ENCODE results near the gene NT5C1A. TPM values are rescaled to one million over a fixed set of nuclear protein-coding genes. Genes with fewer than 3 reads are reported as not detected.

The NT5C1A gene
- total and polyA plus RNA-seq, 11 donors: 2.0 to 46.6 (median 17.2) TPM

DNA sequence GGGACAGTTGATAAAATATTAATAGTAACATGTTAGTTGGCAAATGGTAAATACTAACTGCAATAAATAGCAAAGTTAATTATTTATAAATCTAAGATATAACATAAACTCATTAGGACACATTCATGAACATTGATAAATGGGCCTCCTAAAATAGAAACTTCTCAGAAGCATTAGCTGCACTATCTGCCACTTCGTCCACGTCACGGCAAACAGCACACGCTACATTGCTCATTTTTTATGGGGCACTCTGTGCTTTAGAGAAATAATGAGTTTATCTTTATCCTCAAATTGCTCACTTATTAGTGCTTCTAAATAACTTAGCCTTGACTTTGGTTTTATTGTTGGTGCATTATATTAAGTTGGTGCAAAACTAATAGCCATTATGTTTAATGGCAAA, 35.6 kb upstream of the NT5C1A start:
- DNase-seq: no peak
- Histone ChIP-seq H3K27me3 (no peaks in the 10 kb centered on the region), H3K27ac (no peak overlapping the region), H3K36me3 (no peaks in the 10 kb centered on the region), H3K4me1 (no peaks in the 10 kb centered on the region), H3K9me3 (no peaks in the 10 kb centered on the region), H3K4me3 (no peak overlapping the region)
- 49 to 66% (median 65%) methylated on average over 4 of the region's 4 CpGs for WGBS, 4 donors
- ATAC-seq: no peak
- TF ChIP-seq POLR2A (IDR thresholded peaks at IDR 0.05): no peak
- TF ChIP-seq, protein P1, sequence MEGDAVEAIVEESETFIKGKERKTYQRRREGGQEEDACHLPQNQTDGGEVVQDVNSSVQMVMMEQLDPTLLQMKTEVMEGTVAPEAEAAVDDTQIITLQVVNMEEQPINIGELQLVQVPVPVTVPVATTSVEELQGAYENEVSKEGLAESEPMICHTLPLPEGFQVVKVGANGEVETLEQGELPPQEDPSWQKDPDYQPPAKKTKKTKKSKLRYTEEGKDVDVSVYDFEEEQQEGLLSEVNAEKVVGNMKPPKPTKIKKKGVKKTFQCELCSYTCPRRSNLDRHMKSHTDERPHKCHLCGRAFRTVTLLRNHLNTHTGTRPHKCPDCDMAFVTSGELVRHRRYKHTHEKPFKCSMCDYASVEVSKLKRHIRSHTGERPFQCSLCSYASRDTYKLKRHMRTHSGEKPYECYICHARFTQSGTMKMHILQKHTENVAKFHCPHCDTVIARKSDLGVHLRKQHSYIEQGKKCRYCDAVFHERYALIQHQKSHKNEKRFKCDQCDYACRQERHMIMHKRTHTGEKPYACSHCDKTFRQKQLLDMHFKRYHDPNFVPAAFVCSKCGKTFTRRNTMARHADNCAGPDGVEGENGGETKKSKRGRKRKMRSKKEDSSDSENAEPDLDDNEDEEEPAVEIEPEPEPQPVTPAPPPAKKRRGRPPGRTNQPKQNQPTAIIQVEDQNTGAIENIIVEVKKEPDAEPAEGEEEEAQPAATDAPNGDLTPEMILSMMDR (IDR thresholded peaks at IDR 0.05): no peak
- intact Hi-C loops (cut with DNase I): no loop called here

DNA sequence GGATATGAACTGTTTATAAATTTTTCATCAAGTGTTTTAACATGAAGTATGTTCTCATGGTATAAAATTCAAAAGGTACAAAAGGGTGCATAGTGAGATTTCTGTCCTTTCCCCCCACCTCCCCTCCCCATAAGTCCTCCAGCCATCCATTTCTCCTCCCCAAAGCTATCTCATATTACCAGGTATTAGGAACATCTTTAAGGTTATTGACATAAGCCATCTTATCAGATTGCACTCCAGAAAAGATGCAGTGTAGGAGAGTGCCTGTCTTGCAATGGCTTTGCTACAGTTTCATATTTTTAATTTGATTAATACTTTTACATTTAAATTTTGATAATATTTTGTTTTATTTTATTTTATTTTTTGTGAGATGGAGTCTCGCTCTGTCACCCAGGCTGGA, 32.9 kb upstream of the NT5C1A start:
- Histone ChIP-seq H3K9me3 (no peaks in the 10 kb centered on the region), H3K27me3 (no peaks in the 10 kb centered on the region), H3K4me3 (no peak overlapping the region), H3K4me1 (peaks cover 0 to 16% (median 4%) of the 10 kb centered on the region in 12 donors), H3K27ac (no peak overlapping the region), H3K36me3 (no peaks in the 10 kb centered on the region)
- ATAC-seq: no peak
- 87 to 100% (median 99%) methylated on average over 1 of the region's 1 CpG for WGBS, 4 donors
- intact Hi-C loops (cut with DNase I): no loop called here
- no peak for TF ChIP-seq POLR2A (IDR thresholded peaks at IDR 0.05)
- TF ChIP-seq, protein P1 (IDR thresholded peaks at IDR 0.05): no peak
- no peak for DNase-seq

DNA sequence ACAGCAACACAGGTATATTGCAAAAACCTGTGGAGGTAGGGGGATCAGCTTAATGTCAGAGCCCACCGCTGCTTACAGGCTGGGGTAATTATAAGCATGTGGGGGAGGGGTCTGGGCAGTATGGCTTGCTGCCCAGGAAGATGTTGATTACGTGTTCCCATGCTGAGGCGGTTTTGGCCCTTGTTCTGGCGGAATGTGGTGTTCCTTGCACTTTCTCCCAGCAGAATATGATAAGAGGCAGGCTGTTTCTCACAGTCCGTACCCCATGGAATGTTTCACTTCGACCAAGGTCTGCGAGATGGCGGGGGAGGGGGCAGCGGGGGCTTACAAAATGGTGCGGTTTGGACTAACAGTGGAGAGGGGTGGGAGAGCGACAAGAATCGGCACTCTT, 29.1 kb upstream of the NT5C1A start:
- ATAC-seq: peak; percentile 50 to 80 (median 63)
- DNase-seq: peak in 1 of 5 donors; percentile 37

DNA sequence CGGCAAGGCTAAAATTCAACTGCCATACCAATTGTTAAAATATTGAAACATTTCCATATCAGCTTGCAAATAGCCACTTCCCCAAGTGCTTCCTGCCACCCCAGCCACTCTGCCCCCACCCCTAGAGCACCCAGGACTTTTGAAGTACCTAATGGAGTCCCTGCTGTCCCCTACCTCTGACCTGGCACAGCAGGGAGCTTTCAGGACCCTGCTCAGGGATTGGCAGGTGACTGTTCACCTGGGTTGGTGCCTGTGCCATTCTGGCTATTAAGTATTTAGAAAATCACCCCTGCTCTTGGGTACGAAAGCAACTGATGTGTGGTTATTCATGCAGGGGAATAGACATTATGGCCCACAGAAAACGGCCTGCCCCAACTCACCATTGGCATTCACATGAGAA, 28.4 kb upstream of the NT5C1A start:
- H3K36me3 ChIP-seq: no peaks in the 10 kb centered on the region
- peaks cover 0 to 11% (median 0%) of the 10 kb centered on the region in 9 donors for H3K27me3 ChIP-seq
- no peaks in the 10 kb centered on the region for H3K9me3 ChIP-seq
- no peak for ATAC-seq
- 58 to 84% (median 76%) methylated on average over 3 of the region's 3 CpGs for WGBS, 4 donors
- peaks cover 0 to 16% (median 4%) of the 10 kb centered on the region in 12 donors for H3K4me1 ChIP-seq
- no peak for DNase-seq
- no peak overlapping the region for H3K27ac ChIP-seq
- TF ChIP-seq, protein P1 (IDR thresholded peaks at IDR 0.05): no peak
- TF ChIP-seq POLR2A (IDR thresholded peaks at IDR 0.05): no peak
- no peak overlapping the region for H3K4me3 ChIP-seq
- intact Hi-C loops (cut with DNase I): no loop called here

More for the DNA sequence above, 29.1 kb upstream of the NT5C1A start:
- Histone ChIP-seq H3K27ac (no peak overlapping the region), H3K27me3 (peaks cover 0 to 6% (median 0%) of the 10 kb centered on the region in 9 donors), H3K4me3 (peak overlapping the region in 1 of 12 donors; percentile 9), H3K9me3 (no peaks in the 10 kb centered on the region), H3K36me3 (no peaks in the 10 kb centered on the region), H3K4me1 (peaks cover 0 to 16% (median 4%) of the 10 kb centered on the region in 12 donors)
- intact Hi-C loops (cut with DNase I): no loop called here
- WGBS, 4 donors: 6 to 20% (median 9%) methylated on average over 11 to 12 of the region's 12 CpGs
- no peak for TF ChIP-seq POLR2A (IDR thresholded peaks at IDR 0.05)
- TF ChIP-seq, protein P1 (IDR thresholded peaks at IDR 0.05): no peak

Data from heart left ventricle (tissue), 16 donors.